AG08395 (cell line): Measurements from ENCODE around the gene ZNF740.
"Not testable (repeated sequence)": the region's sequence is repeated elsewhere in the genome, so short reads cannot be mapped to it uniquely, and the experiment has no call there.

Experiments used
- DNase-seq: peaks from one replicate; pipeline ENCODE4 v3.0.0; 2012; ENCODE audit warnings: mixed read lengths, low spot score

ZNF740 gene

DNA sequence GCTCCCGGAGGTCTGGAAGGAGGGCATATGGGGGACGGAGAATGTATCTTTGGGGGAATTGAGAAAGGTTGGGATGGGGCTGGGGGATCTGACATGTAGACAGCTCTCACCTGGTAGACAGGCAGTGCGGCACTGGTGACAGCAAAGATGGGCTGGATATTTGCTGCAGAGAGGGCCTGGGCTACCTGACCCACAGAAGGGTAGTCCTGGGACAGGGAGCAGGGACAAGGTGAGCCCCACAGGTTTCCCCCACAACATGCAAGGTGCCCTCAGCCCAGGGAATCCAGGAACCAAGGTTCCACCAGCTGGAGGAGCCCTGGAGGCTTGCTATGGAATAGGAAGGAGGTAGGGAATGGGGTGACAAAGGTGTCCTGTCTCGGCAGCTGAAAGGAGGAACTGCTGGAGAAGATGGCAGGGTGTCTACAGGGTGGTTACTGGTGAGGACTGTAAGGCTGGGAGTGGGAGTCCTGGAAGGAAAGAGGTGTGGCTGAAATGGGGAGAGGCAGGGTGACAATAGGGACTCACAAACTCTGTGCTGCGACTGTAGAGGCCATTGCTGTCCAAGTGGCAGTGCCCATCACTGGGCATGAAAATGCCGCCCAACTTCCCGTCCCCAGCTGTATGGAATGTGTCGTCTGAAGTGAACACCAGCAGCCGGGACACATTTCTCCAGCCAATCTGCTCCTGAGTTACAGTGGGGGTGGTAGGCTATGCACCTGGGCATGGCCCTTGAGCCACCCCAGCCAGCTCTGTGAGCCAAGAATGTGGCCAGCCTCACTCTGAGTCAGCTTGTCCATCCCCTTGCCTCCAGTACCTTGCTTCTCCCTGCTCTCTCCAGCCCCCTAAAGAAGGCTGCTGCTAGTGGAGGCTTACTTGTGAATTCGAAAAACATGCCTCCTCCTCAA, 15.2 kb downstream of the ZNF740 start:
- DNase-seq, result no peak

DNA sequence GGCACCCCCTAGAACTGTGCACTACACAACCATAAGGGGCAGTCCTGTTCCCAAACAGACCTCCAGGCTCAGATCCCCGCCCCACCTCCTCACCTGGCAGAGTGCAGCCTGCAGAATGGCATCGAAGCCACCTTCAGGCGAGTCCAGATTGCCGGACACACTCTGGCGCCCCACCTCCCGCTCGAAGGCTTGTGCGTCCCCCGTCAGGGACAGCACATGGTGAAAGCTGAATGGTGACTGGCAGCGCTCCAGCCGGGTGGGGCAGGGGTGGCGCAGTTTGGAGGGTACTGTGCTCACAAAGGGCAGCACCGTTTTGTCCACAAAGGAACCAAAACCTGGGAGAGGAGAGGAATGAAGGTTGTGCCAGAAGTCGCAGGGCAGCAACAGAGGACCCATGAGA, 16.0 kb downstream of the ZNF740 start:
- DNase-seq, result no peak

DNA sequence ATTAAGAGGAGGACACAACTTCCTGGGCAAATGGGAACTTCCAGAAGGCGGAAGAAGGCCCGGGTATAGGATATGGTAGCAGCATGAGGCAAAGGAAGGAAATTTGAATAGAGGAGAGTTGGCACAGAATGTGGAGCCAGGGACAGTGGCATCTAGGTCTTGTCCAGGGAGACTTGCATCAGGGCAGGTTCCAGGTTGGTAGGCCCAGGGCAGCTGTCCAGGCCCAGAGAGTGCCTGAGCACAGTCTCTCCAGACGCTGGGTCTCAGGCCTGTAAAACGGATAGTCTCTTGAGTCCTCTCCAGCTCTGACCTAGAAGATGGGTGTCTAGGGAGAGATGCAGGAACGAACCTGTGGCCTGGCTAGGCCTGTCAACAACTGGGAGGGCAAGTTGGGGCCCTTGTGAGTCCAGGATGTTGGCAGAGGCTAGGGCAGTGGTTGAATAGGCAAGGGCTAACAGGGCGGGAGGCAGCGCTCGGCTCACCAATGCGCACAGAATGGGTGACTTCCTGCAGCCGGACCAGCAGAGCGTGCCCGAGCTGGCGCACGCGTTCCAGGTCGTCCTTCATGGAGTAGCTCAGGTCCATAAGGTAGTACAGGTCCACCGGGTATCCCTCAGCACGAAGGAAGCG, 16.6 kb downstream of the ZNF740 start:
- no peak for DNase-seq

DNA sequence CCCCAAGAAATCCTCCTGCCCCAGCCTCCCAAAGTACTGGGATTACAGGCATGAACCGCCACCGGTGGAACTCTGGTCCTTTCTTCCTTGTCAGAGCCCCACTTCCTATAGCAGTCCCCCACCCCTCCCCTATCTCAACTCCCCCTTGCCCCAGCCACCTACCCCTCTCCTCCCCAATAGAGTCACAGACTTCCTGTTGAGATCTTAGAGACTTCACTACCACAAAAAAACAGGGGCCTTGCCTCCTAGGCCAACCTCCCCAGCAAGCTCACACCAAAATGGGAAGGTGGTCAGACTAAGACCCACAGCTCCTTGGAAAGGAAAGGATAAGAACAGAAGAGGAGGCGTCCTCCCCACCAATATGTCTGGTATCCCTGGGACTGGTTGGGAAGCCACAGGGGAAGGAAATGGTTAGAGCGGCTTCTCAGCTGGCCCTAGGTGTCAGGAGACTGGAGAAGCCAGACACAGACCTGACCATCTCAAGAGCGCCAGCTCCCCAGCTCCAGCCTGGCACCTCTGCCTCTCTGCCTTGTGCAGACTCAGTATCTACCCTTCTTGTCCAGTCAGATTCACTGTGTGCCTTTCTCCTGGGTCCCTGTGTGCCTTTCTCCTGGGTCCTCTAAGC, 18.1 kb downstream of the ZNF740 start:
- no peak for DNase-seq

DNA sequence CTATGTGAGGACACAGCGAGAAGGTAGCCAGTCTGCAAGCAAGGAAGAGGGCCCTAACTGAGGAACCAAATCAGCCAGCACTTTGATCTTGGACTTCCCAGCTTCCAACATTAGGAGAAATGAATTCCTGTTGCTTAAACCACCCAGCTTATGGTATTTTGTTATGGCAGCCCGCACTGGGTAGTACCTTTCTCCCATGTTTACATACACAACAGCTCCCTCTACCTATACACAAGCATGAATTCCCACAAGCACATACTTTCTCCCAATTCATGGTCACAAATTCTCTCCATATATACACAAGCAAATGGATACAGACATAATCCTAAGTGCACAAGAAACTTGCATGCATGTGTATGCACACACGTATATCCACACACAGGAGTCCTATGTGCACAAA, 19.2 kb downstream of the ZNF740 start:
- no peak for DNase-seq

DNA sequence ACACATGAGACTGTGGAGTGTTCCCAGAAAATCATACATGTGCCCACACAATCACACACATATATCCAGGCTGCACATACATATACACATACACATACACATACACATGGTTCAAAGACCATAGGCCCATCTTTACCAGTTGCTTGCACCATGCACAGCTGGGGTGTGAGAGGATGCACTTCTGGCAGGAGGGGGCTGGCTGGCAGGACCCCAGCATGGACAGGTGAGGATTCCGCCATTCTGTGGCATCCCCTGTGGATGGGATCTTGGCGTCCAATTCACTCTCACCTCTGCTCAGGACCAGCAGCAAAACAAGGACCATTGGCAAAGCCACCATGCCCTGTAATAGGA, 19.6 kb downstream of the ZNF740 start:
- no peak for DNase-seq

DNA sequence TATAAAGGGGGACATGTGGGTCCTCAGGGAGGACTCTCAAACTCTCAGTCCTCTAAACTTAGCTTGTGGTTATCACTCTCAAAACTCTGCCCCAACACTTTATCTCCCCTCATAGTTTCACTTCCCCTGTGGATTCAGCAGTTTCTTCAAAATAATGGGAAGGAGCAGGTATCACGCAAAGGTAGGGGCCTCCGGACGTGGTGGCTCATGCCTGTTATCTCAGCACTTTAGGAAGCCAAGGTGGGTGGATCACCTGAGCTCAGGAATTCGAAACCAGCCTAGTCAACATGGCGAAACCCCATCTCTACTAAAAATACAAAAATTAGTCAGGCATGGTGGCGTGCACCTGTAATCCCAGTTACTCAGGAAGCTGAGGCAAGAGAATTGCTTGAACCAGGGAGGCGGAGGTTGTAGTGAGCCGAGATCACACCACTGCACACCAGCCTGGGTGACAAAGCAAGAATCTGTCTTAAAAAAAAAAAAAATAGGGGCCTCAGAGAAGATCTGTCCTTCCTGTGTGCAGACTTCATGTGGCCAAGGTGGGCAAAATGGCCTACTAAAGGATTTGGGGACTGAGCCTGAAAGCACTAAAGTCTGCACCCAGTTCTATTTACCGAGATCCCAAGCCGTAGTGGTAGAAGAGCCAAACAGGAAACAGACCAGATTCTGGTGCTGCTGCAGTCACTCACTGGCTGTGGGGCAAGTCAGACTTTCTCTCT, 20.1 kb downstream of the ZNF740 start:
- DNase-seq, result no peak

DNA sequence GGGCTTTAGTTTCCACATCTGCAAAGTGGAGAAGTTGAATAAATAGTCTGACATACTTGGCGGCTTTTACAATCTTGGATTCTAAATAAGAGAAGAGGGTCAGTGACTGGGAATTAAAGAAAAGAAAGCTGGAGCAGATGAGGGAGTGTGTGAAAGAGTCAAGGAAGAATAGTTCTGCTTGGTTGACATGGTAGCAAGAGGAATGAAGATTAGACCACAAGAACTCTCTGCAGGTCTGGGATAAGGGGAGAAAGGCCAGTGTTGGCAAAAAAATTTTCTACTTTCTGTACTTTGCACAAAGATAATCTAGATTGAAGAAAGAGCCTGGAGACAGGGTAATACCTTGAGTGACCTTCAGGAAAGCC, 20.6 kb downstream of the ZNF740 start:
- peak; percentile 35 for DNase-seq

DNA sequence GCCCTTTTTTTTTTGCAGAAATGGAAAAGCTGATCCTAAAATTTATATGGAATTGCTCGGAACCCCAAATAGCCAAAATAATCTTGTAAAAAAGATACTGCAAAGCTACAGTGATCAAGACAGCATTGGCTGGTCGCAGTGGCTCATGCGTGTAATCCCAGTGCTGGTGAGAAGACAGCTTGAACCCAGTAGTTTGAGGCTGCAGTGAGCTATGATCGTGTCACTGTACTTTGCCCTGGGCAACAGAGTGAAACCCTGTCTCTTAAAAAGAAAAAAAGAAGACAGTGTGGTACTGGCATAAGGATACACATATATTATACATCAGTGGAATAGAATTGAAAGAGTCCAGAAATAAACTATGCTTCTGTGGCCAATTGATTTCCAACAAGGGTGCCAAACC, 21.1 kb downstream of the ZNF740 start:
- DNase-seq, result no peak

DNA sequence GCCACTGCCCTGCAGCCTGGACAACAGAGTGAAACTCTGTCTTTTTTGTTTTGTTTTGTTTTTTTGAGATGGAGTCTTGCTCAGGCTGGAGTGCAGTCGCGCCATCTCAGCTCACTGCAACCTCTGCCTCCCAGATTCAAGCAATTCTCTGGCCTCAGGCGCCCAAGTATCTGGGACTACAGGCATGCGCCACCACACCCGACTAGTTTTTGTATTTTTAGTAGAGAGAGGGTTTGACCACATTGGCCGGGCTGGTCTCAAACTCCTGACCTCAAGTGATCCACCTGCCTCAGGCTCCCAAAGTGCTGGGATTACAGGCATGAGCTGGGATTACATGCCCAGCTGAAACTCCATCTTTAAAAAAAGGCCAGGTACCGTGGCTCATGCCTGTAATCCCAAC, 21.8 kb downstream of the ZNF740 start:
- DNase-seq, result not testable (repeated sequence)

DNA sequence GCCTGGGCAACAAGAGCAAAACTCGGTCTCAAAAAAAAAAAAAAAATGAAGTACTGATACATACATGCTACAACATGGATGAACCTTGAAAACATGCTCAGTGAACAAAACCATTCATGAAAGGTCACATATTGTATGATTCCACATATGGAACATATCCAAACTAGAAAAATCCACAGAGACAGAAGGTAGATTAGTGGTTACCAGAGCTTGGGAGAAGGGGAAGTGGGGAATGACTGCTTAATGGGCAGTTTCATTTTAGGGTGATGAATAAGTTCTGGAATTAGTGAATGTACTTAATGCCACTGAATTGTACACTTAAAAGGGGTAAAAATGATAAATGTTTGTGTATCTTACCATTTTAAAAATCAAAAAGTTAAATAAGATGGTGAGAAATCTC, 23.8 kb downstream of the ZNF740 start:
- no peak for DNase-seq

DNA sequence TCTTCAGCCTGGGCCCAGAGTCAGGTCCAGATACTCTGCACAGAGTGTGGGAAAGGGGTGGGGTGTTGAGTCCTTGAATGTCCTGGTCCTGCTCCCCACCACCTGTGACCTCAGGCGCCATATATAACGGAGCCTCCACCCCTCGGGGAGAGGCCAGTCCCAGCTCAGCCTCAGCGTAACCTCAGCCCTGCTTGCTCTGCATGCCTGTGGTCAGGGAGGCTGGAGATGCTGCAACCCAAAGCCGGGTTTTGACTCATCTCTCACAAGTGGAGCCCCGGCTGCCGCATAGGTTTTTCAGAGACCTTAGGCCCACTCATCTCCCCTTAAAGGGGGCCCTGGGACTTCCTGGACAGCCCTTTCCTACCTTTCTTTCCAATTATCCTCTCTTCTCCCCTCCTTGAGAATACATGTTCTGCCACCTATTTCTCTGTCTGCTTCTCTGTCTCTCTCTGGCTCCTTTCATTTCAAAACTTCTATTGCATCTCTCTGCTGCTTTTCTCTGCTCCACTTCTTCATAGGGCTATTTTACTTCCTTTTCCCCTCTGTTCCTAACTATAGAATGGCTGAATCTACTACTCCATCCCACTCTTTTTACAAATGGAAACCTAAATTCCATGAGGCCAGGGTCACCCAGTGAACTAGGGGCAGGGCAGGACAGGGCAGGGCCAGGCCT, 25.4 kb downstream of the ZNF740 start:
- DNase-seq, result peak; percentile 97

DNA sequence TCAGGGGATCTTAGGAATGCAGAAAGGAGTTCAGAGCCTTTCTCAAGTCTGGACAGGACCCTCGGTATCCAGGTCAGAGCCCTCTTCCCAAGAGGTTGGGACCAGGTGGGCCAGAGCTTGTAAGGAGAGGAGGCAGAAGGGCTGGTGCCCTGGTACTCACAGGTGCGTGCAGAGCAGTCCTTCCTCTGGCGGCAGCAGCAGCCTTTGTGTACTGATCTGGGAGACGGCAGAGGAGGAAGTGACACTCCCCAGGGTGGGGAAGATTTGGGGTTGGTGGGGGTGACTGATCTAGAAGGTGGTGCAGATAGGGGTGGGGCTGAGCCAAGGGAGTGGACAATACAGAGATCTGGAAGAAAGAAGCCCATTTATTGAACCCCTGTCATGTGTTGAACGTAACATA, 26.5 kb downstream of the ZNF740 start, which contains the start of gene ITGB7:
ITGB7 (minus strand) TSS at position 210 of the 400 bp plus-strand sequence. CDS start 6,808 bp downstream, outside the sequence.
- no peak for DNase-seq

DNA sequence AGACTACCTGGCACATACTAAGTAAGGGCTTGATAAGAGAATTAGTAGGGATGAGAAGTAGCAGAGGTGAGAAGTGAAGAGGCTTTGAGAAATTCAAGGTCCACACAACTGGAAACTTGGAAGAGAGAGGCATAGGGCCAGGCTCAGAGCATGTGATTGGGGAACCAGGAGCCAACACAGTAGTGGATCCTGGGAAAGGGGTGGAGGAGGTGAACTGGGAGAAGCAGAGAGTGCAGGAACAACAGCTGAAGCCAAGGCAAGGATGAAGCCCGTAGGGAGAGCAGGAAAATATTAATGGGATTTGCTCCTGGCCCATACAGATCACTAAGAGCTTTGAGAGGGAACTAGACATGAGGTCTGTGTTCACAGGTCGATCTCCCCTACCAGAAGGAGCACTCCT, 27.9 kb downstream of the ZNF740 start:
- DNase-seq, result no peak

DNA sequence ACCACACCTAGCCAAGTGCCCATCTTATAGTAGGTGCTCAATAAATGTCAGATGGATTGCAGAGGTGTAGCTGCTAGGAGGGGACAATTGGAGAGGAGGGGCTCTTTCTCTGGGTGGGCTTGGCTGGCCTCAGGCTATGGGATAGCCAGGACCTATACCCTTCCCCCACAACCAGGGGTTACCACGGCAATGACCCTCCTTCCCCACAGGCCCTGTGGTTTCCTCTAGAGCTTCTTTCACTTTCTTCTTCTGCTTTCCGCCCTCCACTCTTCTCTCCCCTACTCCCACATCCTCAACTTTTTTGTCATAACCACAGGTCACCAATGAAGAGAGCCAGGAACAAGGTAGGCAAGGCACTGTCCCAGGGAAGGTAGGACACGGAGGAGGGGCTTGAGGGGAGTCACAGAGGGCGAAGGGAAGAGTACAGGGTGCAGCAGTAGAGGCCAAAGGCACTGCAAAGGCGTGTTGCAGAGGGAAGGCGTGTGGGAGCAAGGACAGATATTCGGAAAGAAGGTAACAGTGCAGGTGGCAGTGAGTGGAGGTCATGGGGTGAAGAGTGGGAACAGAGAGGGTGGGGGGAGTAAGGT, 28.4 kb downstream of the ZNF740 start:
- no peak for DNase-seq

DNA sequence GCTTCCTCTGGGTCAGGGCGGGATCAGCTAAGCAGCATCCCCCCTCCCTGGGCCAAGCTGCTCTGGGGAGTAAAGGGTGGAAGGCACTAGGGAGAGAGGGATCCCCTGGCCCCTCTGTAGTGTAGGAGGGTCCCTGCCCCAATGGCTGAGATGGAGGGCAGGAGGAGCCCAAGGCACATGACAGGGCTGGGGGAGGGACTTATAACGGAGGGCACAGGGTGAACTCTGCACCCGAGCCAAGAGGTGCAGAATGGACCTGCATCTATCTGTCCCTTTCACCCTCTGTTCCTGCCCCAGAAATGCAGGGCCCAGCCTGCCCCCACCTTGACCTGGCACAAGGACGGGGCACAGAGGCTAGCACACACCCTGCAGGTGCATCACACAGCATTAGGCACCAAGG, 30.3 kb downstream of the ZNF740 start:
- no peak for DNase-seq

DNA sequence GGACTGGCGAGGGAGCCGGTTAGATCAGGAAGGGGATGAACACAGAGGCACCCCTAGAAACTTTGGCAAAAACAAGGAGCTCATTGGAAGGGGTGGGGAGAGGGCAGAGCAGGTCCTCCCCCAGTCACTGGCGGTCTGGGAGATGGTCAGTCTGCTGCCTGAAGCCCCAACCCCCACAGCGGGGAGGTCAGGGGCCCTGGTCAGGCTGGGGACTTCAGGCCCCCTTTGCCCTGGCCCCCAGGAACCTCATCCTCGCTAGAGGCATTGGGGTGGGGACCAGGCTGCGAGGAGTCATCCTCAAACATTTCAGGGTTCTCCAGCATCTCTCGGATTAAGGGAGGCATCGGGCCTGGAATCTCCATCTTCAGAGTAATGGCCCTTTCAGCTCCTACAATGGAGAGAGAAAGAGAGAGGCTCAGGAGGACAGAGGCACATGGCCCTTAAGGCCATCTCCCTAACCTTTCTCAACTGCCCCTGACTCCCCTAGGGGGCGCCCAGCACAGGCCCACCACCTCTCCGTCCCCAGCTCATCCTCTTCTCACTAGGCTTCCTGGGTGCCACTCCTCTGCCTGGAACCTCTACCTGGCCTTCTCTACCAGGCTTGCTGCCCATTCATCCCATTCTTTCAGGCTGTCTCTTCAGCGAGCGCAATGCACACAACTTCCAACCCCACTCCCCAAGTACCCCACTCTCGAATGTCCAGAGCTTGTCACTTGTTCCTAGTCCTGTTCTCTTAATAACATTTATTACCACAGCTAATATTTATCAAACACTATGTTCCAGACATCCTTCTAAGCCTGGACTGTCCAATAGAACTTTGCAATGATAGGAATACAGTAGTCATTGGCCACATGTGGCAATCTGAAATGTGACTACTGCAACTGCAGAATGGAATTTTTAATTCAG, 31.2 kb downstream of the ZNF740 start:
- no peak for DNase-seq

DNA sequence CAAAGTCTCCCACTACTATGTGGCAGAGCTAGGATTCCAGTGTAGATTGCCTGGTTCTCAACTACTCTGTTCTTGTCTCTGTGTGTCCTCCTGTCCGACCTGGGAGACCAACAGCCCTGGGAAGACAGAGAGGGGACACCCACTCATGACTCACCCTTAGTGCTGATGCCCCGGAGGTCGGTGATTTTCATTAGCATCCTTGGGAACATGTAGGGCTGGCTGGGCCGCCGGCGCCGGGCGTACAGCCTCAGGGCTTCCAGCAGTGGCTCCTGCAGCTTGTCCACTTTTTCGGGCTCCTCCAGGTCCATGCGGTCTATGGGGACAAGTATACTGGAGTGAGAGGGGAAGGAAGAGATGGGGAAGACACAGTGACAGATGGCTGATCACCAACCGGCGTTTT, 32.4 kb downstream of the ZNF740 start:
- DNase-seq, result no peak

DNA sequence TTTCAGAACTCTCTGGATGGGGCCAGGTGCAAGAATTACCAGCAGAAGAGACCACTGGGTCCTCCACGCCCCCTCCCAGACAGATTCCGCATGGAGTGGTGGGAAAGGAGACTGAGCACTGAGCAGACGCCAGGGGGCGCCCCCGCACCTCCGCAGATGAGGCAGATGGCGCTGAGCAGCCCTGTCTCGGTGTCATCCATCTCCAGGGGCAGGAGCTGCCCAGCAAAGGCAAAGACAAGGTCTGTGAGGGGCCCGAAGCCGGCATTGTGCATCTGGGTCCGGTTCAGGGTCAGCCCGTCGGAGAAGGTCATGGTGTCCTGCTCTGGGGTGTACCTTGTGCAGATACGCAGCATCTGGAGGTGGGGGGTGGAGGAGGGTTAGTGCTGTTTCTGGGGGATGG, 32.8 kb downstream of the ZNF740 start:
- peak; percentile 78 for DNase-seq

DNA sequence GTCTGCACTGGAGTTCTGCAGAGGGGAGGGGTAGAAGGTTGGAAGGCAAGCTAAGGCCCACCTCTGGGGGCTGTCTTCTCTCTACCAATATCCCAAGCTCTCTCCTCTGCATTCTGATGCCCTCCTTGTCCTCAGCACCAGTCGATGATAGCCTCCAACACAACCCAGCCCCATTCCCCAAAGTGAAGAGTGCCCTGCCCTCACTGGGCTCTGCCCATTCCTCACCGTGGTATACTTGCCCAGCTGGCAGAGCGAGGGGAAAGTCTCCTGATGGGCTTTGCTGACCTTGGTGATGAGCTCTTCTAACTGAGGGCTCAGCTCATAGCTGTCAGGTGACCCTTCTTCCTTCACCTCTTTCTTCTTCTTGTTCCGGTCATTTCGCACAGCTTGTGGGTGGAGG, 33.7 kb downstream of the ZNF740 start:
- DNase-seq, result no peak
